ENCODE data around the gene MRPL1.
"Not testable (repeated sequence)": the region's sequence is repeated elsewhere in the genome, so short reads cannot be mapped to it uniquely, and the experiment has no call there.

MRPL1 gene

GRCh38 chr4:77960367-77960766, 97.7 kb downstream of the MRPL1 start:
- in situ Hi-C loops (cut with MboI; ENCODE audit: low sequenced_read_pairs) = loop anchor here (25.0 kb wide), 1 partner anchor 927 kb away; no protein-coding TSS in a partner anchor

DNA sequence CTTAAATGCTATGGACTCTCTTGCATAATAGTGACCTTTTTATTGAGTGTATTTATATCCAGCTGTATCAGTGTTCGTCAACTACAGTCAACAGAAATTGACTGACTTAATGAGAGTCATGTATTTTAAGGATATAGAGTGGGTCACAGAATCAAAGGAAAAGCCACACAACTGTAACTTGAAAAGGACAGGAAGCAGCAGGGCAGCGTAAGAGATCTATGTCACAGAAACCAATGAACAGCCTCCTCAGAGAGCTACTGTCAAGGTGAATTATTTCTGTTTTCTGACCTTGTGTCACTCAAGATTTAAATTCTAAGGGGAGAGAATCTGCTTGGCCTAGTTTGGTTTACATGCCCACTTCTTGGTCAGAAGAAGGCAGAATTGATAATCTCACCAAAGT, 100.4 kb downstream of the MRPL1 start:
- in situ Hi-C loops (cut with MboI; ENCODE audit: low sequenced_read_pairs) = loop anchor here (25.0 kb wide), 1 partner anchor 924 kb away; no protein-coding TSS in a partner anchor

- in situ Hi-C loops (cut with MboI; ENCODE audit: low sequenced_read_pairs) = loop anchor here (25.0 kb wide), 1 partner anchor 914 kb away; no protein-coding TSS in a partner anchor
These were observed 111.0 kb downstream of the MRPL1 start for GRCh38 chr4:77973657-77974056.

GRCh38 chr4:77982900-77983540, 120.4 kb downstream of the MRPL1 start:
- in situ Hi-C loops (cut with MboI; ENCODE audit: low sequenced_read_pairs) = not testable (repeated sequence)

- in situ Hi-C loops (cut with MboI; ENCODE audit: low sequenced_read_pairs) = not testable (repeated sequence)
These were observed 121.1 kb downstream of the MRPL1 start for GRCh38 chr4:77983612-77984311.

- in situ Hi-C loops (cut with MboI; ENCODE audit: low sequenced_read_pairs) = no loop called here
These were observed 127.3 kb downstream of the MRPL1 start for GRCh38 chr4:77989968-77990367.

- in situ Hi-C loops (cut with MboI; ENCODE audit: low sequenced_read_pairs) = no loop called here
These were observed 127.8 kb downstream of the MRPL1 start for GRCh38 chr4:77990456-77990855.

DNA sequence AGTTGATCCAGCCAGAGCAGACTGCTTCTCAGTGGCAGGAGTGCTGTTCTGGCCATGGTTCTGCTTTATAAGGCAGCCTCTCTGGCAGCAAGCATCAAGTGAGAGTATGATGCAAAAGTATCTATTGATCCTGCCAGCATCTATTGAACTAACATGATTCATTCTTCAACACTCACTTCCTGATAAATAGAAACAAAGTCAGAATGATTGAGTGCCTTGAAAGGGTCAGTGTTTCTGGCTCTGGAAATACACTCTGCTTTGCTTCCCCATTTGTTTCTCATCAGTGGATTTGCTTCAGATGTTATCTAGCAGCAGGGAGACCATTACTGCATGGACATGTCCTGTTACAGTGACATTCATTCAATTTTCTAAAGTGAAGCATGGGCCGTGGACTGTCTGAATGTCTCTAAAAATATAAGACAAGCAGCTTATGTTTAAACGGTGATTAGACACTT, 128.3 kb downstream of the MRPL1 start:
- in situ Hi-C loops (cut with MboI; ENCODE audit: low sequenced_read_pairs) = no loop called here

DNA sequence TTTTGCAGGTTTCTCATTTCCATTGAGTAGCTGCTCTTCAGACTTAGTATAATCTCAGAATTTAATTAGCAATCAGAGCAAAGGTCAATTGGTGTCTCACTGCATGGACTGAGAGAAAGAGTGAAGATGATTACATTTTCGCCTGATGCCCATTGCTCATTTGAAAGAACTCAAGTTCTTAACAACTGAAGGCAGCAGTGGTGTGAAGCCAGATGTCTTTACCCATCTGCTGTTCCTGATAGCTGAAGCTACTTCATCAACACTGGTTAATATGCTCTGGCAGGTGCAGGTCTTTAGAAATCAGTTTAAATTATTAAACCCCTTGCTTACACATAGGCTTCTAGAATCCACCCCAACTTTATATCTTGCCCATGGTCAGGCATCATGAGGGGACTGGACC, 130.0 kb downstream of the MRPL1 start:
- in situ Hi-C loops (cut with MboI; ENCODE audit: low sequenced_read_pairs) = no loop called here

DNA sequence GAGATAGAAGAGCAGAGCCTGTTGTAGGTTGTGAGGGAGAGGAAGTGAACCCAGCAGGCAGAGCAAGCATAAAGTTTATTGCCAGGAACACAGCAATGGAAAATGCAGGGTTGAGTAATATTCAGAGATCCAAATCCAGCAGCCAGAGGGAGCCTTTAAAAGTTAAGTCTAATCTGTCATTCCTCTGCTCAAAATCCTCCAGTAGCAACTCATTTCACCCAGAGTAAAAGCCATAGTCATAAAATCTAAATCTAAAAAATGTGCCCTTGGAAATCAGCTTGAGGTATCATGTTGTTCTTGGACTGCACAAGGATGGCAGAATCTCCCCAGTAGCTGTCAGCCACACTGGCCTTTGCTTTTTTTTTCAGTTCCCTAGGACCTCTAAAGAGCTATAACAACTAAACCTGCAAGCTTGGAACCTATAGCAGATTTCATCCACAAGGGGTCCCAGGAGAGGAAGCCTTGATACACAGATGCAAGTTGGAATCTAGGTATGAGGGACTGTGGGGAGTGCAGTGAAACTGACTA, 131.6 kb downstream of the MRPL1 start:
- in situ Hi-C loops (cut with MboI; ENCODE audit: low sequenced_read_pairs) = no loop called here

- in situ Hi-C loops (cut with MboI; ENCODE audit: low sequenced_read_pairs) = no loop called here
These were observed 133.4 kb downstream of the MRPL1 start for GRCh38 chr4:77996076-77996475.

- in situ Hi-C loops (cut with MboI; ENCODE audit: low sequenced_read_pairs) = no loop called here
These were observed 138.9 kb downstream of the MRPL1 start for GRCh38 chr4:78001531-78001930.

- in situ Hi-C loops (cut with MboI; ENCODE audit: low sequenced_read_pairs) = no loop called here
These were observed 139.6 kb downstream of the MRPL1 start for GRCh38 chr4:78002260-78002659.

Measured in HL-60/S4 treated with retinoic acid at 250 ng/mL for 4 days and 3 days (cell line).